GM12874 (cell line): Measurements from ENCODE around the gene DUSP16.

Source experiments
- CTCF ChIP-seq: IDR thresholded peaks from 2 replicates; pipeline ENCODE4 v1.5.1; 2011; ENCODE audit warnings: low read depth, mild to moderate bottlenecking, control low read depth, low read length, moderate library complexity; ENCODE audit not compliant: insufficient read depth

The DUSP16 gene

GRCh38 chr12:12539028-12539810 is 23.4 kb downstream of the DUSP16 start:
- TF ChIP-seq CTCF: no peak

- no peak for TF ChIP-seq CTCF
Observed at GRCh38 chr12:12538535-12538934, 24.1 kb downstream of the DUSP16 start.

GRCh38 chr12:12537421-12537820 is 25.2 kb downstream of the DUSP16 start:
- TF ChIP-seq CTCF: no peak

GRCh38 chr12:12534975-12535374 is 27.7 kb downstream of the DUSP16 start:
- no peak for TF ChIP-seq CTCF

- no peak for TF ChIP-seq CTCF
Observed at GRCh38 chr12:12534166-12534866, 28.3 kb downstream of the DUSP16 start.

- TF ChIP-seq CTCF: no peak
Observed at GRCh38 chr12:12533238-12533829, 29.3 kb downstream of the DUSP16 start.

GRCh38 chr12:12531194-12531593 is 31.5 kb downstream of the DUSP16 start:
- no peak for TF ChIP-seq CTCF
